Hepatocyte (in vitro differentiated cells): ENCODE results near the gene PALLD.

ENCODE experiments used
- EZH2phosphoT487 ChIP-seq: fragments of 200-600 bp; sonication (generic); IDR thresholded peaks from one replicate; pipeline ENCODE4 v1.6.1; 2018; ENCODE audit warnings: antibody characterized with exemption, mild to moderate bottlenecking, low read depth, moderate library complexity; ENCODE audit not compliant: unreplicated experiment, severe bottlenecking
- TF ChIP-seq, protein P1 (sequence below): fragments of 200-600 bp; sonication (generic); IDR thresholded peaks from 2 replicates; pipeline ENCODE4 v1.5.1; 2016; ENCODE audit warnings: antibody characterized with exemption, mild to moderate bottlenecking; ENCODE audit not compliant: poor library complexity

DNA sequence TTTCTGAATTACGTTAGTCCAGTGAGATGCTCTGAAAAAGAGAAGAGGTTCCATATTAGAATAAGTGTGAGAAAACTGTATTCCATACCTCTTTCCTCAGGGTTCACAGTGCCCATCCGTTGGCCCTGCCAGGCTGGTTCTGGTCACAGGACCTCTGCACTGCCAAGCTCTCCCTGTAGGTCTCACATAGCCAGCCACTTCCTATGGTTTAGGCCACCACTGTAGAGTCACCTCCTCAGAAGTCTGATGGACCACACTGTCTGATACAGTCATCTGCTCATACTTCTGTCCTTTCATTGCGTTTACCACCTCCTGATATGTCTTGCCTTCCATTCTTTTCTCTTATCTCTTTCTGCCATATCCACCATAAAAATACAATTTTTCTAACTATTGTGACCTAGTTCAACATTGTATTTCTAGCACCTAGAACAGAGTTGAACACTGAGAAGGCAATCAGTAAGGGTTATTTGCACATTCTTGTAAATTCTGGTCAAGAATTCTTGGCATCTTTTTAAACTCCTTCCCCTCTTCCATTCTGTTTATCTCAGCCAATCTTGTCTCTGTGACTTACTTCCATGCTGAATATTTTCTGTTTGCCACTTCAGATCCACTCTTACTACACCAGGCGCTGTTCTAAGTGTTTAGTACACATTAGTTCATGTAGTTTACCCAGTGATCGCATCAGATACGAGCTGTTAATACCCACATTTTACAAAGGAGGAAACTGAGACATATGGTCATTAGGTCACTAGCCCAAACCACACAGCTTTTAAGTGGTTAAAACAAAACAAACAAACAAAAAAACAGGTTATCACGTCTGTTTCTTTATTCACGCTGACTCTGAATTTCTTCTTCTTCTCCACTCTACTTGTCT is 387.6 kb downstream of the PALLD start:
- TF ChIP-seq, protein P1, sequence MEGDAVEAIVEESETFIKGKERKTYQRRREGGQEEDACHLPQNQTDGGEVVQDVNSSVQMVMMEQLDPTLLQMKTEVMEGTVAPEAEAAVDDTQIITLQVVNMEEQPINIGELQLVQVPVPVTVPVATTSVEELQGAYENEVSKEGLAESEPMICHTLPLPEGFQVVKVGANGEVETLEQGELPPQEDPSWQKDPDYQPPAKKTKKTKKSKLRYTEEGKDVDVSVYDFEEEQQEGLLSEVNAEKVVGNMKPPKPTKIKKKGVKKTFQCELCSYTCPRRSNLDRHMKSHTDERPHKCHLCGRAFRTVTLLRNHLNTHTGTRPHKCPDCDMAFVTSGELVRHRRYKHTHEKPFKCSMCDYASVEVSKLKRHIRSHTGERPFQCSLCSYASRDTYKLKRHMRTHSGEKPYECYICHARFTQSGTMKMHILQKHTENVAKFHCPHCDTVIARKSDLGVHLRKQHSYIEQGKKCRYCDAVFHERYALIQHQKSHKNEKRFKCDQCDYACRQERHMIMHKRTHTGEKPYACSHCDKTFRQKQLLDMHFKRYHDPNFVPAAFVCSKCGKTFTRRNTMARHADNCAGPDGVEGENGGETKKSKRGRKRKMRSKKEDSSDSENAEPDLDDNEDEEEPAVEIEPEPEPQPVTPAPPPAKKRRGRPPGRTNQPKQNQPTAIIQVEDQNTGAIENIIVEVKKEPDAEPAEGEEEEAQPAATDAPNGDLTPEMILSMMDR, result no peak
- no peak for TF ChIP-seq EZH2phosphoT487
